ENCODE measurements around the gene BPIFB2.

The BPIFB2 gene

GRCh38 chr20:33023439-33024242, 16.1 kb downstream of the BPIFB2 start:
- DNase-seq, result no peak

GRCh38 chr20:33024243-33024560, 16.7 kb downstream of the BPIFB2 start:
- DNase-seq, result no peak

GRCh38 chr20:33024609-33025317, 17.3 kb downstream of the BPIFB2 start:
- DNase-seq, result no peak

- DNase-seq, result no peak
These were observed 17.9 kb downstream of the BPIFB2 start for GRCh38 chr20:33025318-33025876.

- DNase-seq, result no peak
These were observed 18.7 kb downstream of the BPIFB2 start for GRCh38 chr20:33026072-33026778.

GRCh38 chr20:33026779-33027759, 19.6 kb downstream of the BPIFB2 start:
- no peak for DNase-seq

- DNase-seq, result no peak
These were observed 20.6 kb downstream of the BPIFB2 start for GRCh38 chr20:33027769-33028751.

GRCh38 chr20:33028875-33029274, 21.4 kb downstream of the BPIFB2 start:
- no peak for DNase-seq

- DNase-seq, result no peak
These were observed 22.6 kb downstream of the BPIFB2 start for GRCh38 chr20:33030076-33030475.

GRCh38 chr20:33030569-33030968, 23.1 kb downstream of the BPIFB2 start:
- no peak for DNase-seq

- DNase-seq, result no peak
These were observed 24.0 kb downstream of the BPIFB2 start, which contains the start of gene BPIFB6 for GRCh38 chr20:33031531-33031930. Gene BPIFB6 (plus strand): TSS chr20:33031648. CDS start chr20:33031648, 0 bp downstream.

- DNase-seq, result no peak
These were observed 25.1 kb downstream of the BPIFB2 start for GRCh38 chr20:33032555-33032954.

GRCh38 chr20:33033381-33033780, 25.9 kb downstream of the BPIFB2 start:
- no peak for DNase-seq

- no peak for DNase-seq
These were observed 26.6 kb downstream of the BPIFB2 start for GRCh38 chr20:33034115-33034514.

GRCh38 chr20:33034901-33035492, 27.5 kb downstream of the BPIFB2 start:
- DNase-seq, result no peak

- DNase-seq, result no peak
These were observed 30.0 kb downstream of the BPIFB2 start for GRCh38 chr20:33037456-33037855.

GRCh38 chr20:33038243-33038642, 30.7 kb downstream of the BPIFB2 start:
- no peak for DNase-seq

- DNase-seq, result no peak
These were observed 34.9 kb downstream of the BPIFB2 start for GRCh38 chr20:33042430-33042829.

GRCh38 chr20:33042983-33043730, 35.7 kb downstream of the BPIFB2 start:
- no peak for DNase-seq

- no peak for DNase-seq
These were observed 36.3 kb downstream of the BPIFB2 start for GRCh38 chr20:33043731-33044181.
